Esophagus mucosa (tissue), 1 donor: ENCODE results near the gene SNAPIN. TPM values are rescaled to one million over a fixed set of nuclear protein-coding genes. Genes with fewer than 3 reads are reported as not detected.

Experiments
- total RNA-seq: library from RNA; stranded (reverse); gene quantifications from one replicate; pipeline ENCODE4 v1.2.4, GENCODE V29; 2023
- donor health status: DM: yes; HTN: yes; CAD: no.

The SNAPIN gene
- total RNA-seq, 1 donor from 2014 or later = 32.0 TPM

Other genes starting within 250 kb of the SNAPIN start
- 24.6 TPM for gene S100A7A, start 242.2 kb upstream of the SNAPIN start, total RNA-seq
- gene S100A7, start 198.1 kb upstream of the SNAPIN start, total RNA-seq = 5,647 TPM
- gene S100A6, start 122.7 kb upstream of the SNAPIN start, total RNA-seq = 976 TPM
- gene S100A5, start 117.8 kb upstream of the SNAPIN start, total RNA-seq = not detected
- gene S100A4, start 112.9 kb upstream of the SNAPIN start, total RNA-seq = 36.0 TPM
- gene S100A3, start 109.4 kb upstream of the SNAPIN start, total RNA-seq = 9.6 TPM
- 4,166 TPM for gene S100A2, start 92.9 kb upstream of the SNAPIN start, total RNA-seq
- gene S100A16, start 45.6 kb upstream of the SNAPIN start, total RNA-seq = 1,290 TPM
- 1,938 TPM for gene S100A14, start 42.4 kb upstream of the SNAPIN start, total RNA-seq
- gene S100A13, start 31.2 kb upstream of the SNAPIN start, total RNA-seq = 52.5 TPM
- gene S100A1, start 30.3 kb upstream of the SNAPIN start, total RNA-seq = 0.44 TPM
- gene CHTOP, start 24.6 kb upstream of the SNAPIN start, total RNA-seq = 44.0 TPM
- 131 TPM for gene ILF2, start 12.3 kb downstream of the SNAPIN start, total RNA-seq
- 1.8 TPM for gene NPR1, start 20.0 kb downstream of the SNAPIN start, total RNA-seq
- 22.5 TPM for gene INTS3, start 69.3 kb downstream of the SNAPIN start, total RNA-seq
- 16.1 TPM for gene SLC27A3, start 116.7 kb downstream of the SNAPIN start, total RNA-seq